HK-2 (cell line): ENCODE results near the gene ZNF487.
"Not testable (repeated sequence)": the region's sequence is repeated elsewhere in the genome, so short reads cannot be mapped to it uniquely, and the experiment has no call there.

Experiments
- DNase-seq: peaks from one replicate; pipeline ENCODE4 v3.0.0-alpha.2; 2018; ENCODE audit not compliant: unreplicated experiment

ZNF487 gene

GRCh38 chr10:43437141-43437870, 395 bp downstream of the ZNF487 start:
- no peak for DNase-seq

- DNase-seq, result no peak
Observed at GRCh38 chr10:43440463-43441134, 3.7 kb downstream of the ZNF487 start.

- no peak for DNase-seq
Observed at GRCh38 chr10:43444323-43444722, 7.4 kb downstream of the ZNF487 start.

- DNase-seq, result no peak
Observed at GRCh38 chr10:43444897-43445466, 8.1 kb downstream of the ZNF487 start.

- not testable (repeated sequence) for DNase-seq
Observed at GRCh38 chr10:43446219-43447017, 9.5 kb downstream of the ZNF487 start.

- no peak for DNase-seq
Observed at GRCh38 chr10:43448742-43449141, 11.8 kb downstream of the ZNF487 start.

- DNase-seq, result no peak
Observed at GRCh38 chr10:43452356-43452914, 15.5 kb downstream of the ZNF487 start.

GRCh38 chr10:43453266-43453831, 16.4 kb downstream of the ZNF487 start:
- DNase-seq, result no peak

- DNase-seq, result not testable (repeated sequence)
Observed at GRCh38 chr10:43454025-43454424, 17.1 kb downstream of the ZNF487 start.

GRCh38 chr10:43456561-43456960, 19.6 kb downstream of the ZNF487 start:
- not testable (repeated sequence) for DNase-seq

- no peak for DNase-seq
Observed at GRCh38 chr10:43458227-43458626, 21.3 kb downstream of the ZNF487 start.

GRCh38 chr10:43461950-43462349, 25.0 kb downstream of the ZNF487 start:
- DNase-seq, result peak; percentile 6

GRCh38 chr10:43465086-43465735, 28.3 kb downstream of the ZNF487 start:
- not testable (repeated sequence) for DNase-seq

- DNase-seq, result not testable (repeated sequence)
Observed at GRCh38 chr10:43465736-43466120, 28.8 kb downstream of the ZNF487 start.

GRCh38 chr10:43471146-43471545, 34.2 kb downstream of the ZNF487 start:
- DNase-seq, result no peak

- no peak for DNase-seq
Observed at GRCh38 chr10:43471935-43472720, 35.2 kb downstream of the ZNF487 start.

- DNase-seq, result no peak
Observed at GRCh38 chr10:43479275-43479674, 42.4 kb downstream of the ZNF487 start.

GRCh38 chr10:43482319-43483078, 45.6 kb downstream of the ZNF487 start:
- no peak for DNase-seq

GRCh38 chr10:43491855-43492254, 54.9 kb downstream of the ZNF487 start:
- no peak for DNase-seq
